Stimulated activated CD4-positive, alpha-beta T cell treated with anti-CD3 and anti-CD28 coated beads, Interleukin-4, amount 100 ng/mL, for 24 hours (primary cell): ENCODE data around the gene ODF2.
"Not testable (repeated sequence)": the region's sequence is repeated elsewhere in the genome, so short reads cannot be mapped to it uniquely, and the experiment has no call there.

ENCODE experiments used
- DNase-seq: peaks from one replicate; pipeline ENCODE4 v3.0.0-alpha.2; 2020

Gene ODF2

GRCh38 chr9:128485414-128485855, 29.6 kb downstream of the ODF2 start:
- no peak for DNase-seq

- DNase-seq: no peak
Observed at GRCh38 chr9:128486201-128486600, 30.4 kb downstream of the ODF2 start.

DNA sequence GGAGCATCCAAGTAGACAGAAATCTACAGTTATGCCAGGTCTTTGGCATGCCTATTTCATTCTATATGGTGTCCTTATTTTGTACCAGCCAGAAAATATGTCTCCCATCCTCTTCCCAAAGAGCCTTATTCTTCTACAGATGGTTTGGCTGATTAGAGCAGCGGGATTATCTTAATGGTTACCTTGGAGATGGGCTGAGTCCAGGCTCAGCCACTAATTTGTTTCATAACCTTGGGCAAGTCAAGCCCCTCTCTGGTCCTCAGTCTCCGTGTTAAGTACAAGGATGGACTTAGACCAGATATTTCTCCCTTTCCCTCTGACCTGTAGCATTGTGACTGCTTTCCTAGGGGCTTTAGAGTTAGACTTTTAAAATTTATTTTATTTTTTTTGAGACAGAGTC, 37.6 kb downstream of the ODF2 start:
- no peak for DNase-seq

GRCh38 chr9:128494108-128494745, 38.4 kb downstream of the ODF2 start:
- DNase-seq: no peak

- DNase-seq: no peak
Observed at GRCh38 chr9:128494746-128495129, 38.9 kb downstream of the ODF2 start.

DNA sequence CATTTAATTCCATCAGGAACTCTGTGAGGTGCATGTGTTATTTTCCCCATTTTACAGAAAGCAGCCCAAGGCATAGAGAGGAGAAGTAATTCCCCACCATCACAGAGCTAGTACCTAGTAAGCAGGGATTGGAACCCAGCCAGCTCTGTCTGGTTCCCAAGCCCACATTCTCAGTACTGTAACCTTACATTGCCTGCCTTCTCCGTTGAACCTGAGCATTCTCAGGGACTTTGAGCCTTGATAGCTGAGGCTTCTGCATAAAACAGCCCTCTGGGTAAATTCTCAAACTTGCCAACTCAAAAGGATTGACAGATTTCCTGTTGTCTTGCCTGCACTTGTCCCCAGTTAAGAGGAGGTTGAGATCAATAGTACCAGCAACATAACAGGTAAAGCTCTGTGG, 39.5 kb downstream of the ODF2 start:
- DNase-seq: no peak

DNA sequence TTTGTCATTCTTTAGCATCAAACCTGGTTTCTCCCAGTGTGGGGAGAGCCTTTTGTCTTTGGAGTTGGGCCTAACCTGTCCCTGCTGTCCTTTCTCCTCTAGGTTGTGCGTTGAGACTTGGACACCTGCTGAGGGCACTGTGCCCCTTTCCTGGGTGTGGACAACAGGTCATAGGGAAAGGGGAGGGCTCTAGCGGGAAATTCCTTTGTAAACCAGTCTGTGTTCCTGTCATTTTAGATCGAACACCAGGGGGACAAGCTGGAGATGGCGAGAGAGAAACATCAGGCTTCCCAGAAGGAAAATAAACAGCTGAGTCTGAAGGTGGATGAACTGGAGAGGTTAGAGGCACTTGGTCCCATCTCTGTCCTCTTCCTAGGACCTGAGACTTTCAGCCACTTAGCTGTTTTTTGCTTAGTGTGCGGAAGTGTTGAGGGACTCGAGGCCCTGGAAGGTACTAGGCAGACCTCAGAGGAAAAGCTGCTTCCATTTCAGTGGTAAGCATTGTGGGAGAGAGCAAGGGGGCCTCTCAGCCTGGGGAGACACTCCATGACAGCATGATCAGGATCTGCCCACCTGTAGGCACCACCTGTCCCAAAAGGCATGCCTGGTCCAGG, 40.1 kb downstream of the ODF2 start:
- no peak for DNase-seq

DNA sequence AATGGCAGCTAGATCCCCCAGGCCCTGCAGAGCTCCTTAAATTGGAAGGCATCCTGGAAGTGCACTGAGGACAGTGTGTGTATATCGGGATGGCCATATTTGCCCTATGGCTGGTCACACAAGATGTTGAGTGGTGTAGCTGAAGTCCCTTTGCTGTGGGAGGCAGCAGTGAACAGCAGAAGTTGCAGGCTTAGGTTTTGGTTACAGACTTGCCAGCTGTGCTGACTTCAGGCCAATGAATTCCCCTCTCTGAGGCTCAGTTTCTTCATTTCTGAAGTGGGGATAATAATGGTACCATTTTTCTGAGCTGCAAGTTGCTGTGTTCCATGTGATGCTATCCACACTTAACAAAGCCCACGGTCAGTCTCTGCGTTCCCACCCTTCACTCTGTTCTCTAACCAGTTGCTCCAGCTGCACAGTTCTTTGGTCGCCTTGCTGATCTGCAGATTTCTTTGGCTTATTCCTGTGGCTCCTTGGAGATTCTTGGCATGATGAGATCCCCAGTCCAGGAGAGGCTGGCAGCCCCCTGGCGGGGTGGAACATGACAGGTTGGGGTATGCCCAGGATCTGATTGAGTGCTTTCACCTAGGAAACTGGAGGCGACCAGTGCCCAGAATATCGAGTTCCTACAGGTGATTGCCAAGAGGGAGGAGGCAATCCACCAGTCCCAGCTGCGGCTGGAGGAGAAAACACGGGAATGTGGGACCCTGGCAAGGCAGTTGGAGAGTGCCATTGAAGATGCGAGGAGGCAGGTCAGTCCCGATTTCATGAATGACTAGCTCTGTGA, 42.2 kb downstream of the ODF2 start:
- no peak for DNase-seq

GRCh38 chr9:128498911-128499310, 43.1 kb downstream of the ODF2 start:
- no peak for DNase-seq

DNA sequence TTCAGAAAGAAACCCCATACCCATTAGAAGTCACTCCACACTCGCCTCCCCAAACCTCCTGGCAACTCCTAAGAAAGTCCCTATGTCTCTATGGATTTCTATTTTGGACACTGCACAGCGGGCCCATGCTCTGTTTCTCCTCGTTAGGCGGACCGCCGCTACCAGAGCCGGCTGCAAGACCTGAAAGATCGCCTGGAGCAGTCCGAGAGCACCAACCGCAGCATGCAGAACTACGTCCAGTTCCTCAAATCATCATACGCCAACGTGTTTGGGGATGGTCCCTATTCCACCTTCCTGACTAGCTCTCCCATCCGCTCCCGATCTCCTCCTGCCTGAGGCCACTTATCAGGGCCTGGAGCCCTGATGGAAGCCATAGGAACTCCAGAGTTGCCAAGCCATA, 44.1 kb downstream of the ODF2 start:
- DNase-seq: no peak

GRCh38 chr9:128503415-128503825, 47.6 kb downstream of the ODF2 start:
- not testable (repeated sequence) for DNase-seq

DNA sequence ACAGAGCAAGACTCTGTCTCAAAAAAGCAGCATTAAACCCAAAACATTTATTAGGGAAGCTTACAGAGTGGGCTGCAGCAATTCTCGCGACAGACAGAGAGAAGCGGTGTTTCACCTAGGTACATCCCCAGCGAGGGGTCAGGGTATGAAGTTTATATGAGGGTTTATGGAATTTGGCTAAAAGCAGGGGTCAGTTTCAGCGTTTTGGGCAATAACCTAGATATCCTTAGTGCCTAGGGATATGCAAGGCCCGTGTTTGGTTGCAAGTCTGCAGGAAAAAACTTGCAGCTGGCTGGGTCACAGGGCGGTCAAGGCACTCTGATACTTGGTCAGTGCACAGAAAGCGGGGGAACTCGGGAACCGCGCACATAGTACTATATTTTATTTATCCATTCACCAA, 48.1 kb downstream of the ODF2 start:
- DNase-seq: no peak

- DNase-seq: peak; percentile 96
Observed at GRCh38 chr9:128504485-128505413, 48.9 kb downstream of the ODF2 start, which contains the start of gene GLE1. Gene GLE1 (plus strand): TSS chr9:128504719. CDS start chr9:128504806, 87 bp downstream.

GRCh38 chr9:128505414-128505765, 49.6 kb downstream of the ODF2 start:
- no peak for DNase-seq

GRCh38 chr9:128505906-128506305, 50.1 kb downstream of the ODF2 start:
- not testable (repeated sequence) for DNase-seq

- DNase-seq: no peak
Observed at GRCh38 chr9:128512820-128513219, 57.0 kb downstream of the ODF2 start.

DNA sequence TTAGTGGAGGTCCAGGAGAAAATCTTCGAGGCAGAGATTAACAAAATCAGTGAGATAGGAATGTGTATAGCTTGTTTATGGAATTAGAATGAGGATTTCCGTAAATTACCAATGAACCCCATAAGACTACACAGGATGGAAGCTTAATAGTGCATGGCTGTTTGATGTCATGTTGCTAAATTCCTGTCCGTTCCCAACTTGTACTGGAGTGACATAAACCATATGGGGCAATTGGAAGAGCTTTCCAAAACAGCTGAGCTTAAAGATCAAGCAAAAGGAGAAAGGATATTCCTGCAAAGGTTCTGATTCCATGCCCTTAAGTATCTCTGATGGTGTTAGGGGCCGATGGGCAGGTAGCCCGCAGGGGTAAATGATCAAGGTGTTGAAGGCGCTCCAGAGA, 66.2 kb downstream of the ODF2 start:
- no peak for DNase-seq

DNA sequence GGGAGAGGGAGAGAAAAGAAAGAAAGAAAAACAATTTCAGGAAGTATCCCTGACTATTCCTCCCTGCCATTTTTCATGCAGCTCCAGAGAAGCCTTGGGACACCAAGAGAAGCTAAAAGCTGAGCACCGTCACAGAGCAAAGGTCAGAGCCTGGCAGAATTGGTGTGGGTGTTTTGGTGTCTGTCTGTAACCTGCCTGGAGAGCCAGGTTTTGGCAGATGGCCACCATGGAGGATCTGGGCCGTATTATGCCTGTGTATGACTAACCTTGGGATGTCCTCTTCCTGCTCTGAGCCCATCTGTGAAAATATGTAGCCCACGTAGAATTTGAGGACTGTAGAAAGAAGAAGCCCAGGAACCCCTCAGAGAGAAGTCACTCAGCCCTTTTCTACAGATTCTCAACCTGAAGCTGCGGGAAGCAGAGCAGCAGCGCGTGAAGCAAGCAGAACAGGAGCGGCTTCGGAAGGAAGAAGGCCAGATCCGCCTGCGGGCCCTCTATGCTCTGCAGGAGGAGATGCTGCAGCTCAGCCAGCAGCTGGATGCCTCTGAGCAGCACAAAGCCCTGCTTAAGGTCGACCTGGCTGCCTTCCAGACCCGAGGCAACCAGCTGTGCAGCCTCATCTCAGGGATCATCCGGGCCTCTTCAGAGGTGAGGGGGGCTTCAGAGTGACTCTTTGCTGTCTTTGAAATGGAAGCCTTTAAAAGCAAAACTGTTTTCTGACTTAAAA, 67.6 kb downstream of the ODF2 start:
- DNase-seq: no peak

- DNase-seq: no peak
Observed at GRCh38 chr9:128526720-128527119, 70.9 kb downstream of the ODF2 start.

- no peak for DNase-seq
Observed at GRCh38 chr9:128528445-128529160, 72.8 kb downstream of the ODF2 start.

- no peak for DNase-seq
Observed at GRCh38 chr9:128529191-128529590, 73.4 kb downstream of the ODF2 start.

- DNase-seq: no peak
Observed at GRCh38 chr9:128532581-128532980, 76.8 kb downstream of the ODF2 start.
